OCI-LY7 (cell line): Measurements from ENCODE around the gene PRIM1. TPM values are rescaled to one million over a fixed set of nuclear protein-coding genes. Genes with fewer than 3 reads are reported as not detected.

Source experiments
- BruUV-seq: library from RNA; stranded (reverse); fragments of 400-500 nt; replicated peaks from 2 replicates; lab custom pipeline; 2021; lab: Mats Ljungman, UMichigan
- CTCF ChIA-PET: fragments of 300-600 bp; sonication (Branson Sonifier 250); formaldehyde crosslinking; loops from one replicate; lab custom pipeline; 2022; ENCODE audit warnings: antibody characterized with exemption; ENCODE audit not compliant: unreplicated experiment; lab: Charles Lee
- POLR2A ChIA-PET: fragments of 300-600 bp; sonication (Branson Sonifier 250); formaldehyde crosslinking; loops from one replicate; lab custom pipeline; 2022; ENCODE audit warnings: antibody characterized with exemption; lab: Charles Lee
- DNase-seq: peaks from one replicate; pipeline ENCODE4 v3.0.0-alpha.2; 2015; ENCODE audit warnings: low spot score
- H2AFZ ChIP-seq: fragments of 200-600 bp; sonication (generic), shearing (Covaris generic); 2 replicates; pipeline ENCODE4 v1.6.1; 2014; ENCODE audit warnings: mild to moderate bottlenecking, antibody characterized with exemption, low read length, moderate library complexity
- H3K27ac ChIP-seq: fragments of 200-600 bp; sonication (generic); 2 replicates; pipeline ENCODE4 v1.5.1; 2014; ENCODE audit warnings: mixed run types, low read depth, mild to moderate bottlenecking, moderate library complexity, low read length, inconsistent platforms; ENCODE audit not compliant: poor library complexity, severe bottlenecking
- H3K36me3 ChIP-seq: fragments of 200-600 bp; sonication (generic); 2 replicates; pipeline ENCODE4 v1.6.1; 2014; ENCODE audit warnings: mild to moderate bottlenecking, antibody characterized with exemption, low read length, moderate library complexity, mixed read lengths; ENCODE audit not compliant: insufficient read depth
- H3K4me1 ChIP-seq: fragments of 200-600 bp; sonication (generic); 2 replicates; pipeline ENCODE4 v1.5.1; 2014; ENCODE audit warnings: mild to moderate bottlenecking, low read length; ENCODE audit not compliant: insufficient read depth, poor library complexity, severe bottlenecking
- H3K4me2 ChIP-seq: fragments of 200-600 bp; sonication (generic); 2 replicates; pipeline ENCODE4 v1.6.1; 2014; ENCODE audit warnings: mild to moderate bottlenecking, low read length
- H3K4me3 ChIP-seq: fragments of 200-600 bp; sonication (generic); 2 replicates; pipeline ENCODE4 v1.5.1; 2014; ENCODE audit warnings: mild to moderate bottlenecking, low read depth, low read length; ENCODE audit not compliant: poor library complexity, severe bottlenecking
- H3K79me2 ChIP-seq: fragments of 200-600 bp; sonication (generic); 2 replicates; pipeline ENCODE4 v1.6.1; 2016; ENCODE audit warnings: low read depth, mild to moderate bottlenecking, low read length, moderate library complexity, mixed read lengths; ENCODE audit not compliant: insufficient read depth
- H3K9me2 ChIP-seq: fragments of 200-600 bp; sonication (generic); 2 replicates; pipeline ENCODE4 v1.6.1; 2016; ENCODE audit warnings: mild to moderate bottlenecking, low read length, mixed read lengths; ENCODE audit not compliant: insufficient read depth
- H3K9me3 ChIP-seq: fragments of 200-600 bp; sonication (generic); 2 replicates; pipeline ENCODE4 v1.6.1; 2014; ENCODE audit warnings: mild to moderate bottlenecking, mixed run types, low read length, mixed read lengths
- H4K20me1 ChIP-seq: fragments of 200-600 bp; sonication (generic); 2 replicates; pipeline ENCODE4 v1.6.1; 2014; ENCODE audit warnings: mild to moderate bottlenecking, antibody characterized with exemption, low read length, moderate library complexity, mixed read lengths; ENCODE audit not compliant: insufficient read depth
- CTCF ChIP-seq: fragments of 200-600 bp; sonication (generic); conservative IDR thresholded peaks from 2 replicates; pipeline ENCODE4 v1.5.1; 2014; ENCODE audit warnings: mild to moderate bottlenecking, antibody characterized with exemption, low read length, moderate library complexity, mixed read lengths
- EZH2phosphoT487 ChIP-seq: fragments of 200-600 bp; sonication (generic); IDR thresholded peaks from 2 replicates; pipeline ENCODE4 v1.6.1; 2018; ENCODE audit warnings: low read depth, borderline replicate concordance, mild to moderate bottlenecking, mixed run types, antibody characterized with exemption, low read length, moderate library complexity, mixed read lengths
- intact Hi-C: fragments of 100-400 bp; cut with micrococcal nuclease; formaldehyde crosslinking; loops from one replicate; pipeline ENCODE4 v1.10.0; 2022; ENCODE audit not compliant: unreplicated experiment
- total RNA-seq, 2 experiments: library from RNA; depleted of rRNA in 1 of 2; stranded (reverse); fragments of >200 nt in 1 of 2; shearing (Covaris generic) in 1 of 2; gene quantifications; 2 replicates each; pipeline ENCODE4 v1.2.3, GENCODE V29; 2014 to 2022

PRIM1 gene
- total RNA-seq, 2 experiments from 2014 or later, result 20.4 to 49.5 TPM

GRCh38 chr12:56688846-56689109, 63.3 kb downstream of the PRIM1 start:
- Histone ChIP-seq H2AFZ (peak overlapping the region; percentile 36), H3K9me3 (no peaks in the 10 kb centered on the region), H3K4me3 (peak overlapping the region; percentile 94), H3K79me2 (peaks cover 50% of the 10 kb centered on the region), H3K27ac (peak overlapping the region; percentile 91), H4K20me1 (peaks cover 20% of the 10 kb centered on the region; the same call in 1 of the 2 replicates), H3K9me2 (no peaks in the 10 kb centered on the region), H3K4me2 (peak overlapping the region; percentile 89), H3K36me3 (peaks cover 40% of the 10 kb centered on the region), H3K4me1 (peaks cover 33% of the 10 kb centered on the region)
- ChIA-PET CTCF (interaction anchor here (0.6 kb wide), 1 partner anchor 530 kb away, joined by 3 read pairs; no protein-coding TSS in a partner anchor), POLR2A (interaction anchor here (0.6 to 2.8 kb wide), 9 partner anchors 12 to 108 kb away, joined by 3 to 11 read pairs (median 4); partner anchors contain the start of gene PRIM1)
- no peak for DNase-seq
- intact Hi-C loops, result loop anchor here (1.0 to 5.0 kb wide), 6 partner anchors 36 to 761 kb away; partner anchors contain the start of genes NAB2, NACA and PYM1
- TSS peak; percentile 99 for BruUV-seq
- TF ChIP-seq EZH2phosphoT487, result no peak
- no peak for TF ChIP-seq CTCF

DNA sequence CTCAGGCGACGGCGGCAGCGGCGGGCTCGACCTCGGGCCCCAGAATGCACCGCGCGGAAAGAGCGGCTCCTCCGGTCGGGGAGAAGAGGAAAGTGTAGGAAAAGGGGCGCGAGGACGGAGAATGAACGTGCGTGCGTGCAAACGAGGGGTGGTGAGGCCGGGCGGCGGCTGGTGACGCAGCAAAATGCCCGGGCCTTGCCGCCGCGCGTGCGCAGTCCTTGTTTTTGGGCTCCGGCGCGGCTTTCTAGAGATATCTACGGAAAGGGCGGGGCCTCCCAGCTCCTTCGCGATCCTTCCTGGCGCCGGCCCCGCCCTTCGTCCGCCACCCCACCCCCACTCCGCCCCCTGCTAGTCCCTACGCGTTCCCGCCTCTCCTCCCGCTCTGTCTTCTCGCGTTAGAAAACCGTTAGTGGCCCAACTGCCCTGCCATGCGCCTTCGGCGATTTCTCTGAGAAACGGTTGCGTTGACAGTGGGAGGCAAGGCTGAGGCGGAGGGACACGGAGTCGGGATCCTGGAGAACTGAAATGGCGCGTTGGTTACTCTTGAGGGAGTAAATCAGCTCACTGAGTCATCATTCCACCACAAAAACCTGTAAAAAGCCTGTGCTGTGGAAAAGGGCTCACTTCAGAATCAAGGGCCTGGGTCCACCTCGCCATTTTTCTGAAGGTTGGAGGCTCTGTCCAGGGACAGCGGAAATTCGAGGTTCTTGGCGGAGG, 63.8 kb downstream of the PRIM1 start, which contains the start of gene PTGES3:
PTGES3 (minus strand) TSS at position 156 of the 717 bp plus-strand sequence. CDS start 285 bp downstream, outside the sequence.
- BruUV-seq, result no TSS peak
- DNase-seq, result peak; percentile 98
- TF ChIP-seq CTCF (no peak), EZH2phosphoT487 (no peak)
- H3K4me3 ChIP-seq, result peak within 1 kb of the TSS; percentile 94
- no peaks in the 10 kb centered on the region for H3K9me3 ChIP-seq
- H3K4me1 ChIP-seq, result peaks cover 34% of the 10 kb centered on the region
- H3K79me2 ChIP-seq, result peaks cover 55% of the 10 kb centered on the region
- no peaks in the 10 kb centered on the region for H3K9me2 ChIP-seq
- peak within 1 kb of the TSS; percentile 91 for H3K27ac ChIP-seq
- H2AFZ ChIP-seq, result peak within 1 kb of the TSS; percentile 36
- ChIA-PET POLR2A (interaction anchor here (0.6 to 2.8 kb wide), 12 partner anchors 12 to 65 kb away, joined by 3 to 11 read pairs (median 4); partner anchors contain the start of genes NACA and PRIM1), CTCF (interaction anchor here (0.6 to 1.1 kb wide), 2 partner anchors 37 to 531 kb away, joined by 3 to 4 read pairs; no protein-coding TSS in a partner anchor)
- peaks cover 41% of the 10 kb centered on the region for H3K36me3 ChIP-seq
- H3K4me2 ChIP-seq, result peak within 1 kb of the TSS; percentile 89
- intact Hi-C loops, result loop anchor here (1.0 to 5.0 kb wide), 6 partner anchors 37 to 761 kb away; partner anchors contain the start of genes NAB2, NACA and PYM1
- H4K20me1 ChIP-seq, result peaks cover 22% of the 10 kb centered on the region; the same call in 1 of the 2 replicates
